PFSK-1 (cell line): ENCODE measurements around the gene SYNGR1.

ENCODE experiments used
- FOXP2 ChIP-seq: optimal IDR thresholded peaks from 2 replicates; pipeline ENCODE3; 2011; ENCODE audit warnings: borderline replicate concordance, control low read depth, inconsistent platforms; ENCODE audit not compliant: insufficient read depth; ENCODE audit errors: extremely low read length, extremely low read depth
- POLR2AphosphoS5 ChIP-seq: IDR thresholded peaks from 2 replicates; pipeline ENCODE4 v1.6.1; 2012; ENCODE audit warnings: low read depth, mild to moderate bottlenecking, control low read depth, low read length, moderate library complexity
- REST ChIP-seq, 2 experiments: IDR thresholded peaks; 2 replicates each; pipeline versions ENCODE4 v1.6.1 to v1.8.0; 2011 to 2012; ENCODE audit warnings: low read depth in 2 of 2, low read length in 2 of 2, control low read depth in 1 of 2, inconsistent platforms in 1 of 2, mild to moderate bottlenecking in 1 of 2, moderate library complexity in 1 of 2; ENCODE audit not compliant: insufficient read depth in 1 of 2
- SIN3A ChIP-seq: IDR thresholded peaks from 2 replicates; pipeline ENCODE4 v1.6.1; 2012; ENCODE audit warnings: mild to moderate bottlenecking, low read length, moderate library complexity, borderline replicate concordance; ENCODE audit not compliant: insufficient read depth
- TAF1 ChIP-seq: IDR thresholded peaks from 2 replicates; pipeline ENCODE4 v1.6.1; 2012; ENCODE audit warnings: low read length, control low read depth, borderline replicate concordance; ENCODE audit not compliant: insufficient read depth

SYNGR1 gene

GRCh38 chr22:39422721-39423120, 72.9 kb downstream of the SYNGR1 start:
- TF ChIP-seq FOXP2 (no peak), TAF1 (no peak)

GRCh38 chr22:39423976-39424375, 74.2 kb downstream of the SYNGR1 start:
- no peak for TF ChIP-seq REST (IDR thresholded peaks at IDR 0.05; ENCODE audit: insufficient read depth in 1 of 2, low read depth in 2 of 2, low read length in 2 of 2)
- TF ChIP-seq TAF1, result no peak
- TF ChIP-seq FOXP2, result no peak
- no peak for TF ChIP-seq POLR2AphosphoS5
- TF ChIP-seq SIN3A, result no peak

- TF ChIP-seq SIN3A (no peak), FOXP2 (no peak), REST (IDR thresholded peaks at IDR 0.05; ENCODE audit: insufficient read depth in 1 of 2, low read depth in 2 of 2, low read length in 2 of 2) (no peak), TAF1 (no peak), POLR2AphosphoS5 (no peak)
Measured at GRCh38 chr22:39426380-39427043, 76.7 kb downstream of the SYNGR1 start.

GRCh38 chr22:39427751-39428596, 78.2 kb downstream of the SYNGR1 start:
- TF ChIP-seq SIN3A, result no peak
- TF ChIP-seq REST (IDR thresholded peaks at IDR 0.05; ENCODE audit: insufficient read depth in 1 of 2, low read depth in 2 of 2, low read length in 2 of 2), result no peak
- TF ChIP-seq TAF1, result no peak
- no peak for TF ChIP-seq FOXP2
- no peak for TF ChIP-seq POLR2AphosphoS5

GRCh38 chr22:39428597-39429071, 78.8 kb downstream of the SYNGR1 start:
- no peak for TF ChIP-seq SIN3A
- no peak for TF ChIP-seq TAF1
- no peak for TF ChIP-seq REST (IDR thresholded peaks at IDR 0.05; ENCODE audit: insufficient read depth in 1 of 2, low read depth in 2 of 2, low read length in 2 of 2)
- TF ChIP-seq FOXP2, result no peak
- TF ChIP-seq POLR2AphosphoS5, result no peak
